Measurements from ENCODE around the gene SH3RF3.
"Not testable (repeated sequence)": the region's sequence is repeated elsewhere in the genome, so short reads cannot be mapped to it uniquely, and the experiment has no call there.

The SH3RF3 gene

GRCh38 chr2:109222422-109222821 lies 93.4 kb downstream of the SH3RF3 start:
- DNase-seq = no peak

- no peak for DNase-seq
Measured at GRCh38 chr2:109222825-109223471, 93.9 kb downstream of the SH3RF3 start.

GRCh38 chr2:109223490-109223889 lies 94.5 kb downstream of the SH3RF3 start:
- DNase-seq = no peak

- DNase-seq = not testable (repeated sequence)
Measured at GRCh38 chr2:109224341-109224740, 95.3 kb downstream of the SH3RF3 start.

- DNase-seq = no peak
Measured at GRCh38 chr2:109225170-109225782, 96.3 kb downstream of the SH3RF3 start.

- DNase-seq = no peak
Measured at GRCh38 chr2:109226128-109226527, 97.1 kb downstream of the SH3RF3 start.

- DNase-seq = no peak
Measured at GRCh38 chr2:109226622-109227021, 97.6 kb downstream of the SH3RF3 start.

GRCh38 chr2:109229094-109229675 lies 100.2 kb downstream of the SH3RF3 start:
- no peak for DNase-seq

- no peak for DNase-seq
Measured at GRCh38 chr2:109230941-109231420, 102.0 kb downstream of the SH3RF3 start.

GRCh38 chr2:109231428-109231827 lies 102.4 kb downstream of the SH3RF3 start:
- DNase-seq = no peak

GRCh38 chr2:109231996-109232705 lies 103.1 kb downstream of the SH3RF3 start:
- DNase-seq = no peak

- no peak for DNase-seq
Measured at GRCh38 chr2:109232909-109233308, 103.9 kb downstream of the SH3RF3 start.

- no peak for DNase-seq
Measured at GRCh38 chr2:109233643-109234042, 104.6 kb downstream of the SH3RF3 start.

- DNase-seq = no peak
Measured at GRCh38 chr2:109234355-109234754, 105.3 kb downstream of the SH3RF3 start.

- DNase-seq = no peak
Measured at GRCh38 chr2:109236147-109236546, 107.1 kb downstream of the SH3RF3 start.

GRCh38 chr2:109237792-109238191 lies 108.8 kb downstream of the SH3RF3 start:
- no peak for DNase-seq

- DNase-seq = no peak
Measured at GRCh38 chr2:109238580-109238979, 109.6 kb downstream of the SH3RF3 start.

- DNase-seq = no peak
Measured at GRCh38 chr2:109239720-109240119, 110.7 kb downstream of the SH3RF3 start.

GRCh38 chr2:109242210-109242653 lies 113.2 kb downstream of the SH3RF3 start:
- no peak for DNase-seq

GRCh38 chr2:109242654-109243331 lies 113.8 kb downstream of the SH3RF3 start:
- DNase-seq = no peak

GRCh38 chr2:109243526-109244303 lies 114.7 kb downstream of the SH3RF3 start:
- DNase-seq = no peak

- no peak for DNase-seq
Measured at GRCh38 chr2:109244304-109244582, 115.2 kb downstream of the SH3RF3 start.

Data from stimulated activated naive CD4-positive, alpha-beta T cell treated with Interleukin-2 at 50 U/mL for 16 hours (primary cell).